Fibroblast of skin of left quadriceps (primary cell): ENCODE measurements around the gene PRDM16.

Experiments used
- DNase-seq, 2 experiments: peaks; one replicate each; pipeline ENCODE4 v3.0.0-alpha.2; 2013; ENCODE audit warnings: low read depth in 2 of 2

PRDM16 gene

DNA sequence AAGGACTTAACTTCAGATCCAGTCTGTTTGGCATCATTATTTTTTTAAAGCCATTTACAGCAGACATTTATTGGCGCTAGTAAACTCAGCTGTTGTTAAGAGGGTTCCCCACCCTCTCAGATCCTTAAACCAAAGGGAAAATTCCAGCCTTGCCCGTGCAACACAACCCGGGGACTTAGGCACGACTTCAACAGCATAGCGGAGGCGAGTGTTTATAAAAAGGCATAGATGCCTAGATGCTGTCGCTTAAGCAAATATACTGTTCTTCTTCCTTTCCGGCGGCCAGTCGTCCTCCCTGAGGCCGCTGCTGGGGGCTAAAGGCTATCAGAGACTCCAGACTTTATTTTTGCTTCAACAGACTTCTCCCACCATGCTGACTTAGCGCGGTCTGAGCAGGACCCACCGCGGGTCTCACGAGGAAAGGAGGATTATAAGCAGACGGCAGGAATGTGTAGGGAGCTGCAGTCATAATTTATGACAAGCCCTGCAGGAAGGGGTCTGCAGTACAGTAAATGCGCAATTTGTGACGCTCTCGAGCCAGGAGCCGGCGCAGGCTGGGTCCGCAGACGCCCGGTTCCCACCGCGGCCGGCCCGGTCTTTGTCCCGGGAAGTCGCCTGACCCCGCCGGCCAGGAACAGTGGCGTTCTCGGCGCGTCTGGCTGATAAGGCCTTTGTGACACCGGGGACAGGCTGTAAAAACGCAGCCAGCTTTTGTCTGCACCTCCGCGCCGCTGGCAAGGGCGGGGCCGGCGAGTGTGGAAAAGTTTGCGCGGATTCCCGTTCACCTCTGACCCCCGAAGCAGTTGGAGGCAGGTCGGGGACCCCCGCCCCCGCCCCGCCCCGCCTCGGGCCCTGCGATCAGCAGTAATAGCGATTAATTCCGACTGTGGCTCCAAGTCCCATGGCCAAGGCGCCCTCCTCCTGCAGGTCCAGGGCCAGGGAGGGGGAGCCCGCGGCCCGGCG lies 324.3 kb downstream of the PRDM16 start:
- no peak for DNase-seq

DNA sequence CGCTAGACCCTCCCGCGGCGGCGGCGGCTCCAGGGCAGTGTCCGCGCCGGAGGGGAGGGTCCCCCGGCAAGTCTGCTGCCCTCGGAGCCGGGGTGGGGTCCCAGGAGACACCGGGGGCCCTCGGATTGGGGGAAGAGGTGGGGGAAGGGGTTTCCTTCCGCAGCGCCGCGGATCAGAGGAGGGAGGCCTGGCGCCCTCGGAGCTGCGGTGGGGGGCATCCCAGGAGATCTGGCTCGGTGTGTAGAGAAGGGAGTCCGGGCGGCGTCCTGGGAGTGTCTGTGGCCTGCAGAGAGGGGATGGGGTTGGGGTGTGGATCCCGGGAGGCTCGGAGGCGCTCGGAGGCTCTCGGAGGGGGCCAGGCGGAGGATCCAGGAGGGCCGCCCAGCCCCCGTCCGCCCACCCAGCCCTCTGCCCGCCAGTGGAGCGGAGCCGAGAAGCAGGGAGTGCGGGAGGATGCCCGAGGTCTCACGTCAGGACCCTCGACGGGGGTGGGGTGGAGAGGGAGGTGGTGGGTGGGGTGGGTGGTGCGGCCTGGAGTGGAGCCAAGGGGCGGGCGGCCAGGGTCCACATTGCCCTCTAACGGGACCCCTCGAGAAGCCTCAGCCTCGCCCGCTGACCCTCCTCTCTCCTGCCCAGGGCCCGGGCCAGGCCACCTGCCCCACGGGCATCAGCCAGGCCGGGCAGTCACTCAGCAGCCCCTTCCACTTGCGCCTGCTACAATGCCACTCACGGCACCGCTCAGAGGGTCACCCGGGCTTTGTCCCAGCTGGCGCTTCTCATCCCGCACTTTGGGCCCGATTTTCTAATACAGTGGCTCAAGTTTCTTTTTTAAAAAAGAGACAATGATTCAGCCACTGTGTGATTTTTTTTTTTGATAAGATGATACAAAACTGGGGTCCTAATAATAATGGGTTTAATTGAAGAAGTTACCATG lies 325.3 kb downstream of the PRDM16 start:
- DNase-seq, result no peak

DNA sequence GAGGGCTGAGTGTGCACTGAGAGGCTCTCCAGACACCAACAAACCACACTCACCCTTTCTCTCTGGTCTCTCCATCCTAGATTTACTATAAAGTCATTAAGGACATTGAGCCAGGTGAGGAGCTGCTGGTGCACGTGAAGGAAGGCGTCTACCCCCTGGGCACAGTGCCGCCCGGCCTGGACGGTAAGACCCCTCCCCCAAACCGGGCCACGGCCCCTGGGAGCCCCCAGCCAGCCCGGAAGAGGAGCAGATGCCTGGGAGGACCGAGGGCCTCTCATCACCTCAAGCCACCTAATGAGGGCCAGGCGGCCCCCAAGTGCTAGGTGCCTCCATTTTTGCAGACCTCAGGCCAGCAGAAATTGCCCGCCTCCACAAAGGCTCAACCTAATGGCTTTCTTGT lies 327.4 kb downstream of the PRDM16 start:
- DNase-seq, result no peak

DNA sequence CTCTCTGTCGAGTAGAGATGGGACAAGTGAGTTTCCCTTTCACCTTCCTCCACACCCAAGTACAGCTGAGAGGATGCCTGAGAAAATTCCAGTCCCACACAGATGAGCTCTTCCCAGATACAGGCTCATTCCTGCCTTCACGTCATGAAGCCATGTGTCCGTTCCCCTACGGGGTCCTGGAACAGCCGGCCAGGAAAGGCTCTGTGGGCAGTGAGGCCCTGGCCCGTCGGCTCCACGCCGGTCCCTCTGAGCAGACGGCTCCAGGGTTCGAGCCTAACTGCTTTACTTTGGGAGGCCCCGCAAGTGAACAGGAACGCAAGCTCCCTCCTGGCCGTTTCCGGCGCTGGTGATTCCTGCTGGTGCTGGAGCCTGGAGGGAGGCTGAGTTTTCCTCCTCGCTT lies 328.3 kb downstream of the PRDM16 start:
- DNase-seq, result no peak

- DNase-seq, result no peak
Measured at GRCh38 chr1:3398396-3399140, 329.6 kb downstream of the PRDM16 start.

- DNase-seq, result no peak
Measured at GRCh38 chr1:3399732-3400131, 330.7 kb downstream of the PRDM16 start.

DNA sequence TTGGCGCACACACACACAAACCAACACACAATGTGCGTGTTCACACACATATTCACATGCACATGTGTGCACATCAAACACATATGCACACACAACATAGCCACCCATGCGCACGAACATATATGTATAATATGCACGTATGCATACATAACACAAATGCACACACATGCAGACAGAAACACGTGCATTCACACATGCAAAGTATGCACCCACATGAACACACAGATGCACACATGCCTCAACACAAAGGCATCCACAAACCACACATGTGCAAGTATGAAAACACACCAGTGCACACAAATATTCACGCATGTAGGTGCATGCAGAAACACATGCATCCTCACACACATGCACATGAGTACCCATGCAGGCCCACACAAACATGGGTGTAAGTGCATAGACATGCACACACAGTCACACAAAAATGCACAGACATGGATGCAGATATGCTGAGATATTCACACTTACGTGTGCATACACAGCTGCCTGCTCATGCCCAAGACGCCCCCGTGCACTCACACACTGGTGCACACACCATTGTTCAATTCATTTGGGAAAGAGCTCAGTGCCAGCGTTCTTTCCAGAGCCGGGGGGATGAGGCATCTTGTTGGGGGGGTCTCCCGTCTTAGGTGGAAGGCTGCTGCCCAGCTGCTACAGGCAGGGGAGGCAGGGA lies 332.7 kb downstream of the PRDM16 start:
- DNase-seq, result no peak

- DNase-seq, result peak; percentile 48
Measured at GRCh38 chr1:3402258-3403010, 333.4 kb downstream of the PRDM16 start.

- DNase-seq, result no peak
Measured at GRCh38 chr1:3403011-3403345, 334.0 kb downstream of the PRDM16 start.

DNA sequence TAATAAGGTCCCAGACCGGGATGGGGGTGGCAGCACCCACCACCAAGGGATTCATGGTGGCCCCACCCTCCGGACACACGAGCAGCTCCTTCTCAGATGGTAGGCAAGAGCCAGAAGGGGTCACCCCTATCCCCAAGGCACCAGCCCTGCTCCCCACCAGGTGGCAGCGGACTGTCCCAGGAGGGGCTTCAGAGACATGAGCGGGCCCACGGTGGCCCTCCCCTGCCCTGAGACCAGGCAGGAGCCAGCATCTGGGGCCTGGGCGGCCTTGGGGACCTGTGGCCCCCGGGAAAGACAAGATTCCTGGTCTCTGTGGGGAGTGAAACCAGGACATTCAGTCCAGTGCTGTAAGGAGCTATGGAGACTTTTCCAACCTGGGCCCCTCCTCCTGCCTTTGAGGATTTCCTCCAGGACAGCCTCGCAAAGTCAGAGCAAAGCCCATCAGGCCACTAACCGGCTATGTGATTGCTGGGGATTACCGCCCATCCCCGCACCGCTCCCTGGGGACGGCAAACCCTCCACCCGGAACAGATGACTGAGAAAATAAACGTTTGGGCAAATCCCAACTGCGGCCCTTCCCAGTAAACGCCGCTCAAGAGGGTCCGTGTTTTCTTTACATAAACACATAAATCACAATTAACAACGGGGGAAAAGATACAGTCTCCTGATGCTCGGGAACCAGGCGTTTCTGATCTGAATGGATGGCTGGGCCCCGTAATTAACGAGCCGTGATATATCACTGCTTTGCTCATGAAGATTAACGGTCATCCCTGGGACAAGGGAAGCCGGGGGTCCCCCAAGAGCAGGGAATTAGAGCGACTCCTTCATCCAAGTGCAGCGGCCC lies 334.6 kb downstream of the PRDM16 start:
- no peak for DNase-seq

GRCh38 chr1:3404301-3404700 lies 335.3 kb downstream of the PRDM16 start:
- no peak for DNase-seq

- DNase-seq, result no peak
Measured at GRCh38 chr1:3404801-3405200, 335.8 kb downstream of the PRDM16 start.

- no peak for DNase-seq
Measured at GRCh38 chr1:3405491-3405890, 336.5 kb downstream of the PRDM16 start.

GRCh38 chr1:3405974-3406867 lies 337.2 kb downstream of the PRDM16 start:
- DNase-seq, result no peak

DNA sequence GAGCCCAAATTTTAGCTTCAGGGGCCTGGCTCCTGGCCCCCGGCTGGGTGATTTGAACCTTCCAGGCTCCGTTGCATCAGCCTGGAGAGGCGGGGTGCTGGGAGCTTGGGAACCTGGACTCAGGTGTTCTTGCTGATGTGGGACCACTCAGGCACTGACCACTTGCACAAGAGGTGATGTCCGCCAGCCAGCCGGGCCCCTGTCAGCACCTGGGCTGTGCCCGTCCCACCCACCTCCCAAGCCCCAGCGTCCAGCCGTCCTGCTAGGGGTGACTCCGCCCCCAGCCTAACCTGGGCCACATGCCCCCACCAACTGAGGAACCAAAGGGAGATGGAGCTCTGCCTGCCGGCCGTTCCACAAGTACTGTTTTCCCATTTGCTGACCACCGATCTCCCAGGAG lies 338.0 kb downstream of the PRDM16 start:
- DNase-seq, result no peak

DNA sequence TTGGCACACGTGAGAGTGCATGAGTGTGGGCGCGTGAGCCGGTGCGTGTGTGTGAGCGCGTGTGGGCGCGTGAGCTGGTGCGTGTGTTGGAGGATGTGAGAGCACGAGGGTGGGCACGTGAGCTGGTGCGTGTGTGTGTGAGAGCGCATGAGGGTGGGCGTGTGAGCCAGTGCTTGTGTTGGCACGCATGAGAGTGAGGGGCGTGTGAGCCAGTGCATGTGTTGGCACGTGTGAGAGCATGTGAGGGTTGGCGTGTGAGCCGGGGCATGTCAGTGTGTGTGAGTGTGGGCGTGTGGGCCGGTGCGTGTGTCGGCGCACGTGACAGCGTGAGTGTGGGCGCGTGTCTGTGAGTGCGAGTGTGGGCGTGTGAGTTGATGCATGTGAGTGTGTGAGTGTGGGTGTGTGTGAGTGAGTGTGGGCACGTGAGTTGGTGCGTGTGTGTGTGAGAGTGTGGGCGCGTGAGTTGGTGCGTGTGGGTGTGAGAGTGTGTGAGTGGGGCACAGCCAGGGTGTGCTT lies 339.8 kb downstream of the PRDM16 start:
- no peak for DNase-seq

- no peak for DNase-seq
Measured at GRCh38 chr1:3409366-3410141, 340.6 kb downstream of the PRDM16 start.
